Measurements from ENCODE around the gene SLC24A4.

DNA sequence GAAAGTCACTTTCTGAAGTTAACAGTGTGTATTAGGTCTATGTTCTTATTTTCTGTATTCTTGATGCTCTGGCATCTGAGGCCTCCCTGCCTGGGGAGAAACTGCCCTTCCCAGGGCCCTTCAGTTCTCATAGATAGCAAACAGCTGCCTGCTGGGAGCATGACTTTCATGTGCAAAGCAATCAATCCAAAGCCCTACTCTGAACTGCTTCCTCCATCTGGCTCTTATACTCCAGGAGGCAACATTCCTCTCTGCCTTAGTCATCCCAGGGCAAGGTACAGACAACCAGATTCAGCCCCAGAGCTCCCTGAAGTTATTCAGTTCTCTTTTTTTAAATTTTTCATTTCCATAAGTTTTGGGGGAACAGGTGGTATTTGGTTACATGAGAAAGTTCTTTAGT is 149.0 kb downstream of the SLC24A4 start:
- TF ChIP-seq, protein P1, sequence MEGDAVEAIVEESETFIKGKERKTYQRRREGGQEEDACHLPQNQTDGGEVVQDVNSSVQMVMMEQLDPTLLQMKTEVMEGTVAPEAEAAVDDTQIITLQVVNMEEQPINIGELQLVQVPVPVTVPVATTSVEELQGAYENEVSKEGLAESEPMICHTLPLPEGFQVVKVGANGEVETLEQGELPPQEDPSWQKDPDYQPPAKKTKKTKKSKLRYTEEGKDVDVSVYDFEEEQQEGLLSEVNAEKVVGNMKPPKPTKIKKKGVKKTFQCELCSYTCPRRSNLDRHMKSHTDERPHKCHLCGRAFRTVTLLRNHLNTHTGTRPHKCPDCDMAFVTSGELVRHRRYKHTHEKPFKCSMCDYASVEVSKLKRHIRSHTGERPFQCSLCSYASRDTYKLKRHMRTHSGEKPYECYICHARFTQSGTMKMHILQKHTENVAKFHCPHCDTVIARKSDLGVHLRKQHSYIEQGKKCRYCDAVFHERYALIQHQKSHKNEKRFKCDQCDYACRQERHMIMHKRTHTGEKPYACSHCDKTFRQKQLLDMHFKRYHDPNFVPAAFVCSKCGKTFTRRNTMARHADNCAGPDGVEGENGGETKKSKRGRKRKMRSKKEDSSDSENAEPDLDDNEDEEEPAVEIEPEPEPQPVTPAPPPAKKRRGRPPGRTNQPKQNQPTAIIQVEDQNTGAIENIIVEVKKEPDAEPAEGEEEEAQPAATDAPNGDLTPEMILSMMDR (optimal IDR thresholded peaks at IDR 0.05 in 1 of 3, IDR thresholded peaks at IDR 0.05 in 1 of 3, conservative IDR thresholded peaks at IDR 0.05 in 1 of 3; ENCODE audit: extremely low read depth in 1 of 3, insufficient read depth in 2 of 3, low read length in 3 of 3): no peak
- no peak for TF ChIP-seq EZH2 (IDR thresholded peaks at IDR 0.05; ENCODE audit: low read length)
